WTC11 (cell line): ENCODE measurements around the gene AAGAB. TPM values are rescaled to one million over a fixed set of nuclear protein-coding genes. Genes with fewer than 3 reads are reported as not detected.

Experiments used
- ATAC-seq: fragments of 200-7000 bp; cut with Tn5 transposase; 2 replicates; pipeline ENCODE4 v1.10.0; 2021; ENCODE audit warnings: mild to moderate bottlenecking, moderate library complexity
- CTCF ChIA-PET: fragments of 300-600 bp; sonication (Branson Sonifier 250); formaldehyde crosslinking; loops from one replicate; lab custom pipeline; 2021; ENCODE audit warnings: antibody characterized with exemption; lab: Charles Lee
- POLR2A ChIA-PET: fragments of 350-600 bp; sonication (Branson Sonifier 250); formaldehyde crosslinking; loops from one replicate; lab custom pipeline; 2021; ENCODE audit warnings: antibody characterized with exemption; lab: Charles Lee
- DNase-seq: peaks from one replicate; pipeline ENCODE4 v3.0.0; 2021; ENCODE audit warnings: low spot score
- H3K27ac Mint-ChIP-seq: 2 replicates; pipeline ENCODE4 v1.8.0; 2021; ENCODE audit warnings: mixed read lengths
- H3K27me3 Mint-ChIP-seq: 2 replicates; pipeline ENCODE4 v1.8.0; 2021; ENCODE audit warnings: low read depth, mild to moderate bottlenecking, moderate library complexity, mixed read lengths
- H3K36me3 Mint-ChIP-seq: 2 replicates; pipeline ENCODE4 v1.8.0; 2021; ENCODE audit warnings: mixed read lengths
- H3K4me1 Mint-ChIP-seq: 2 replicates; pipeline ENCODE4 v1.8.0; 2022; ENCODE audit warnings: mixed read lengths
- H3K4me3 Mint-ChIP-seq: 2 replicates; pipeline ENCODE4 v1.8.0; 2021; ENCODE audit warnings: mild to moderate bottlenecking, moderate library complexity, mixed read lengths
- H3K9me3 Mint-ChIP-seq: 2 replicates; pipeline ENCODE4 v1.8.0; 2021; ENCODE audit warnings: mixed read lengths
- ATF3 ChIP-seq: sonication (generic); formaldehyde crosslinking; conservative IDR thresholded peaks from 2 replicates; pipeline ENCODE4 v1.8.1; 2022; ENCODE audit warnings: mild to moderate bottlenecking, missing genetic modification reagents
- CBFB ChIP-seq: sonication (generic); formaldehyde crosslinking; IDR thresholded peaks from 2 replicates; pipeline ENCODE4 v1.8.1; 2022; ENCODE audit warnings: mild to moderate bottlenecking, low read depth, missing genetic modification reagents
- GRHL2 ChIP-seq: fragments of 250-450 bp; sonication (Bioruptor Pico); IDR thresholded peaks from 2 replicates; pipeline ENCODE4 v1.8.0; 2022; ENCODE audit warnings: mild to moderate bottlenecking, moderate library complexity; ENCODE audit not compliant: insufficient replicate concordance, severe bottlenecking
- GTF2I ChIP-seq: fragments of 250-450 bp; sonication (Bioruptor Pico); conservative IDR thresholded peaks from 2 replicates; pipeline ENCODE4 v1.4.0; 2021; ENCODE audit warnings: mild to moderate bottlenecking
- HMGA2 ChIP-seq: fragments of 250-450 bp; sonication (Bioruptor Pico); IDR thresholded peaks from 2 replicates; pipeline ENCODE4 v1.4.0; 2021; ENCODE audit warnings: mild to moderate bottlenecking, moderate library complexity
- JUN ChIP-seq: sonication (generic); formaldehyde crosslinking; IDR thresholded peaks from 2 replicates; pipeline ENCODE4 v1.8.0; 2023; ENCODE audit warnings: mild to moderate bottlenecking, missing genetic modification reagents
- NR2C2 ChIP-seq: sonication (generic); formaldehyde crosslinking; IDR thresholded peaks from 2 replicates; pipeline ENCODE4 v1.8.0; 2022; ENCODE audit warnings: mild to moderate bottlenecking, missing genetic modification reagents
- SOX15 ChIP-seq: fragments of 250-450 bp; sonication (Bioruptor Pico); IDR thresholded peaks from 2 replicates; pipeline ENCODE4 v1.9.0; 2021; ENCODE audit warnings: mild to moderate bottlenecking
- SP1 ChIP-seq: sonication (generic); formaldehyde crosslinking; conservative IDR thresholded peaks from 2 replicates; pipeline ENCODE4 v1.8.1; 2022; ENCODE audit warnings: missing genetic modification reagents
- TP53 ChIP-seq: sonication (generic); formaldehyde crosslinking; IDR thresholded peaks from 2 replicates; pipeline ENCODE4 v1.8.1; 2023; ENCODE audit warnings: mild to moderate bottlenecking, missing genetic modification reagents
- ZNF138 ChIP-seq: sonication (generic); formaldehyde crosslinking; conservative IDR thresholded peaks from 2 replicates; pipeline ENCODE4 v1.8.1; 2022; ENCODE audit warnings: mild to moderate bottlenecking, moderate library complexity, missing genetic modification reagents
- ZNF232 ChIP-seq: sonication (generic); formaldehyde crosslinking; IDR thresholded peaks from 2 replicates; pipeline ENCODE4 v1.8.0; 2022; ENCODE audit warnings: mild to moderate bottlenecking, missing genetic modification reagents
- ZNF416 ChIP-seq: fragments of 250-450 bp; sonication (Bioruptor Pico); IDR thresholded peaks from 2 replicates; pipeline ENCODE4 v1.9.0; 2021; ENCODE audit warnings: mild to moderate bottlenecking, inconsistent platforms
- ZSCAN18 ChIP-seq: fragments of 250-450 bp; sonication (Bioruptor Pico); IDR thresholded peaks from 2 replicates; pipeline ENCODE4 v2.1.2; 2022; ENCODE audit warnings: mild to moderate bottlenecking, moderate library complexity
- total RNA-seq: library from RNA; stranded (reverse); gene quantifications from 3 replicates; pipeline ENCODE4 v1.2.3, GENCODE V29; 2021
- TF ChIP-seq, protein P1 (sequence below): sonication (generic); formaldehyde crosslinking; IDR thresholded peaks from 2 replicates; pipeline ENCODE4 v1.8.0; 2022; ENCODE audit warnings: mild to moderate bottlenecking, missing genetic modification reagents
- TF ChIP-seq, protein P2 (sequence below): sonication (generic); formaldehyde crosslinking; IDR thresholded peaks from 2 replicates; pipeline ENCODE4 v1.8.1; 2022; ENCODE audit warnings: mild to moderate bottlenecking, moderate library complexity, missing genetic modification reagents
- TF ChIP-seq, protein P3 (sequence below): sonication (generic); formaldehyde crosslinking; IDR thresholded peaks from 2 replicates; pipeline ENCODE4 v1.8.0; 2022; ENCODE audit warnings: missing genetic modification reagents

Gene AAGAB
- total RNA-seq, 1 experiment from 2014 or later = 41.7 TPM

GRCh38 chr15:67232591-67232990 lies 21.9 kb downstream of the AAGAB start:
- H3K27me3 Mint-ChIP-seq = no peaks in the 10 kb centered on the region
- CTCF ChIA-PET = interaction anchor here (0.7 kb wide), 1 partner anchor 12 kb away, joined by 5 read pairs; no protein-coding TSS in a partner anchor
- no peak for TF ChIP-seq TP53 (CRISPR knock-in tag)
- TF ChIP-seq HMGA2 (CRISPR knock-in tag) = no peak
- TF ChIP-seq, all 79 proteins: peak for 0
- Mint-ChIP-seq H3K4me1 (no peaks in the 10 kb centered on the region), H3K9me3 (no peaks in the 10 kb centered on the region), H3K36me3 (peaks cover 36% of the 10 kb centered on the region), H3K27ac (0 out of 2 replicates have a peak overlapping the region, but pooled peaks have one; percentile 2), H3K4me3 (no peak overlapping the region)
- ATAC-seq = no peak
- no peak for DNase-seq
- POLR2A ChIA-PET = no interaction called here

- H3K27me3 Mint-ChIP-seq = no peaks in the 10 kb centered on the region
- H3K9me3 Mint-ChIP-seq = no peaks in the 10 kb centered on the region
- H3K4me3 Mint-ChIP-seq = no peak overlapping the region
- no peak for TF ChIP-seq SP1 (CRISPR knock-in tag)
- TF ChIP-seq ZNF232 (CRISPR knock-in tag) = no peak
- no peak for TF ChIP-seq GRHL2 (CRISPR knock-in tag)
- TF ChIP-seq, protein P1, sequence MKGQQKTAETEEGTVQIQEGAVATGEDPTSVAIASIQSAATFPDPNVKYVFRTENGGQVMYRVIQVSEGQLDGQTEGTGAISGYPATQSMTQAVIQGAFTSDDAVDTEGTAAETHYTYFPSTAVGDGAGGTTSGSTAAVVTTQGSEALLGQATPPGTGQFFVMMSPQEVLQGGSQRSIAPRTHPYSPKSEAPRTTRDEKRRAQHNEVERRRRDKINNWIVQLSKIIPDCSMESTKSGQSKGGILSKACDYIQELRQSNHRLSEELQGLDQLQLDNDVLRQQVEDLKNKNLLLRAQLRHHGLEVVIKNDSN = no peak
- no peak for TF ChIP-seq ATF3 (CRISPR knock-in tag)
- TF ChIP-seq, protein P2, sequence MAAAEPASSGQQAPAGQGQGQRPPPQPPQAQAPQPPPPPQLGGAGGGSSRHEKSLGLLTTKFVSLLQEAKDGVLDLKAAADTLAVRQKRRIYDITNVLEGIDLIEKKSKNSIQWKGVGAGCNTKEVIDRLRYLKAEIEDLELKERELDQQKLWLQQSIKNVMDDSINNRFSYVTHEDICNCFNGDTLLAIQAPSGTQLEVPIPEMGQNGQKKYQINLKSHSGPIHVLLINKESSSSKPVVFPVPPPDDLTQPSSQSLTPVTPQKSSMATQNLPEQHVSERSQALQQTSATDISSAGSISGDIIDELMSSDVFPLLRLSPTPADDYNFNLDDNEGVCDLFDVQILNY (CRISPR knock-in tag) = no peak
- TF ChIP-seq, protein P3, sequence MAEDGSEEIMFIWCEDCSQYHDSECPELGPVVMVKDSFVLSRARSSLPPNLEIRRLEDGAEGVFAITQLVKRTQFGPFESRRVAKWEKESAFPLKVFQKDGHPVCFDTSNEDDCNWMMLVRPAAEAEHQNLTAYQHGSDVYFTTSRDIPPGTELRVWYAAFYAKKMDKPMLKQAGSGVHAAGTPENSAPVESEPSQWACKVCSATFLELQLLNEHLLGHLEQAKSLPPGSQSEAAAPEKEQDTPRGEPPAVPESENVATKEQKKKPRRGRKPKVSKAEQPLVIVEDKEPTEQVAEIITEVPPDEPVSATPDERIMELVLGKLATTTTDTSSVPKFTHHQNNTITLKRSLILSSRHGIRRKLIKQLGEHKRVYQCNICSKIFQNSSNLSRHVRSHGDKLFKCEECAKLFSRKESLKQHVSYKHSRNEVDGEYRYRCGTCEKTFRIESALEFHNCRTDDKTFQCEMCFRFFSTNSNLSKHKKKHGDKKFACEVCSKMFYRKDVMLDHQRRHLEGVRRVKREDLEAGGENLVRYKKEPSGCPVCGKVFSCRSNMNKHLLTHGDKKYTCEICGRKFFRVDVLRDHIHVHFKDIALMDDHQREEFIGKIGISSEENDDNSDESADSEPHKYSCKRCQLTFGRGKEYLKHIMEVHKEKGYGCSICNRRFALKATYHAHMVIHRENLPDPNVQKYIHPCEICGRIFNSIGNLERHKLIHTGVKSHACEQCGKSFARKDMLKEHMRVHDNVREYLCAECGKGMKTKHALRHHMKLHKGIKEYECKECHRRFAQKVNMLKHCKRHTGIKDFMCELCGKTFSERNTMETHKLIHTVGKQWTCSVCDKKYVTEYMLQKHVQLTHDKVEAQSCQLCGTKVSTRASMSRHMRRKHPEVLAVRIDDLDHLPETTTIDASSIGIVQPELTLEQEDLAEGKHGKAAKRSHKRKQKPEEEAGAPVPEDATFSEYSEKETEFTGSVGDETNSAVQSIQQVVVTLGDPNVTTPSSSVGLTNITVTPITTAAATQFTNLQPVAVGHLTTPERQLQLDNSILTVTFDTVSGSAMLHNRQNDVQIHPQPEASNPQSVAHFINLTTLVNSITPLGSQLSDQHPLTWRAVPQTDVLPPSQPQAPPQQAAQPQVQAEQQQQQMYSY (CRISPR knock-in tag) = no peak
- no peak for TF ChIP-seq NR2C2 (CRISPR knock-in tag)
- TF ChIP-seq SOX15 = no peak
- no peak for TF ChIP-seq CBFB
- no peak for TF ChIP-seq GTF2I
- no peak for TF ChIP-seq ZNF416
- no peak for TF ChIP-seq ZSCAN18 (CRISPR knock-in tag)
- no peak for TF ChIP-seq JUN (CRISPR knock-in tag)
- ATAC-seq (no peak), DNase-seq (no peak)
- no peaks in the 10 kb centered on the region for H3K4me1 Mint-ChIP-seq
- ChIA-PET POLR2A (no interaction called here), CTCF (interaction anchor here (0.9 kb wide), 1 partner anchor 10 kb away, joined by 4 read pairs; no protein-coding TSS in a partner anchor)
- H3K27ac Mint-ChIP-seq = no peak overlapping the region
- peaks cover 36% of the 10 kb centered on the region for H3K36me3 Mint-ChIP-seq
Measured at GRCh38 chr15:67230504-67230903, 24.0 kb downstream of the AAGAB start.

DNA sequence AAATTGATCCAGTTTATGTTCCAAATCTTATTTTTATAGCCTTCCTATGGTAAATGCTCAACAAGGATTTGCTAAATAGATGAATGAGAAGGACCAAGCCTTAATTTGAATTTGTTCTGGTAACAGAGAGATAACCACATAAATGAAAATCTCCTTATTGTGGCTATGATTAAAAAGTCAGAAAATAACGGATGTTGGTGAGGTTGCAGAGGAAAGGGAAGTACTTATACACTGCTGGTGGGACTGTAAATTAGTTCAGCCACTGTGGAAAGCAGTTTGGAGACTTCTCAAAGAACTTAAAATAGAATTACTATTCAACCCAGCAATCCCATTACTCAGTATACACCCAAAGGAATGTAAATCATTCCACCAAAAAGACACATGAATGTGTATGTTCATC lies 26.2 kb downstream of the AAGAB start:
- no peak overlapping the region for H3K27ac Mint-ChIP-seq
- no peaks in the 10 kb centered on the region for H3K27me3 Mint-ChIP-seq
- TF ChIP-seq ZNF138 = no peak
- peaks cover 22% of the 10 kb centered on the region for H3K36me3 Mint-ChIP-seq
- DNase-seq (no peak), ATAC-seq (no peak)
- ChIA-PET CTCF (no interaction called here), POLR2A (no interaction called here)
- no peaks in the 10 kb centered on the region for H3K9me3 Mint-ChIP-seq
- H3K4me1 Mint-ChIP-seq = no peaks in the 10 kb centered on the region
- no peak overlapping the region for H3K4me3 Mint-ChIP-seq
